22Rv1 (cell line): ENCODE results near the gene MAGEB4.

Experiments
- H3K27ac ChIP-seq: fragments of 450-650 bp; 2 replicates; pipeline ENCODE4 v1.5.1; 2017
- CTCF ChIP-seq: fragments of 450-650 bp; IDR thresholded peaks from 2 replicates; pipeline ENCODE4 v1.5.1; 2017; ENCODE audit warnings: mild to moderate bottlenecking
- ZFX ChIP-seq: fragments of 450-650 bp; IDR thresholded peaks from 2 replicates; pipeline ENCODE4 v1.6.1; 2017; ENCODE audit warnings: antibody characterized with exemption, borderline replicate concordance

Gene MAGEB4

GRCh38 chrX:30283456-30284200, 41.8 kb downstream of the MAGEB4 start:
- TF ChIP-seq ZFX = no peak
- TF ChIP-seq CTCF = no peak
- no peak overlapping the region for H3K27ac ChIP-seq
